ENCODE measurements around the gene ZNF768. TPM values are rescaled to one million over a fixed set of nuclear protein-coding genes. Genes with fewer than 3 reads are reported as not detected.
"Not testable (repeated sequence)": the region's sequence is repeated elsewhere in the genome, so short reads cannot be mapped to it uniquely, and the experiment has no call there.

Gene ZNF768
- total RNA-seq, 1 donor from 2014 or later, result 25.7 TPM

DNA sequence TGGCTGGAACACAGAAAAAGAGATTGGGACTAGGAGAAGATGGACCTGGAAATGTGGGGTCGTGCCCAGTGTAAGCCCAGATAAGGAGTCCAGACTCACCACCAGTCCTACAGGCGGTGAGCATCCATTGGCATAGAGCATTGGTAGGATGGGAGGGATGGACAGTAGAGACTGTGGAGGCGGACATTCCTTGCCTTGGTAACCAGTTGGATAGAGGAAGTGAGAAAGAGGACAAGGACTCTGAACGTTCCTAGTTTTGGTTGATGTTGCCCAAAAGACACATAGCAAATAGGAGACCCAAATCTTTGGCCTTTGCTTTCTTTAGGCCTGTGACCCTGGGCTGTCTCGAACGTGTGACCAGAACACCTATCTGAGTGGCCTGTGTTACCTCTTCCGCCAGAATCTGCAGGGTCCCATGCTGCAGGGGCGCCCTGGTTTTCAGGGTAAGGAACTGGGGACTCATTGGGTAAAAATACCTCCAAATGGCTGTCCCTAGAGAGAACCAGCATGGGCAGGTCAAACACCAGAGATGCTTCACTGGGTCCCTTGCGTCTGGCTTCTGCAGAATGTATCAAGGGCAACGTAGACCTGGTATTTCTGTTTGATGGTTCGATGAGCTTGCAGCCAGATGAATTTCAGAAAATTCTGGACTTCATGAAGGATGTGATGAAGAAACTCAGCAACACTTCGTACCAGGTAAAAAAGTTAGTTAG, 47.4 kb downstream of the ZNF768 start:
- no peak for FAIRE-seq

GRCh38 chr16:30477773-30478172, 48.6 kb downstream of the ZNF768 start:
- DNase-seq (ENCODE audit: low spot score in 2 of 2); FAIRE-seq: not testable (repeated sequence)

More for the DNA sequence above, 47.4 kb downstream of the ZNF768 start:
- DNase-seq (ENCODE audit: low spot score in 2 of 2), result no peak

DNA sequence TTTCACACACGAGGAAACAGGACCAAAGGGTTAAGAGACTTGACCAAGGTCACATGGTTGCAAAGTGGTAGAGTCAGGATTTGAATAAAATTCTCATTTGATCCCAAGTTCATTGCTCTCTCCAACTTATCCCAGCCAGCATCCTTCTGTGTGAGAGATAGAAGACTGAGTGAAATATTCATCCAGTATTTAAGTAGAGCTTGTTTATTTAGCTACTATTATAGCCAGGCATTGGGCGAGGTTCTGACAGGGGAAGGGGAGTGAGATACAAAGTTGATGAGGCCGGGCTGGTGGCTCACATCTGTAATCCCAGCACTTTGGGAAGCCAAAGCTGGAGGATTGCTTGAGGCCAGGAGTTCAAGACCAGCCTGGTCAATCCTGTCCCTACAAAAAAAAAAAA, 49.4 kb downstream of the ZNF768 start:
- no peak for FAIRE-seq
- DNase-seq (ENCODE audit: low spot score in 2 of 2), result no peak

GRCh38 chr16:30474684-30475083, 51.7 kb downstream of the ZNF768 start:
- no peak for DNase-seq (ENCODE audit: low spot score in 2 of 2)
- no peak for FAIRE-seq

- DNase-seq (ENCODE audit: low spot score in 2 of 2), result no peak
These were observed 52.3 kb downstream of the ZNF768 start for GRCh38 chr16:30474074-30474452.

More at GRCh38 chr16:30474074-30474452, 52.3 kb downstream of the ZNF768 start:
- FAIRE-seq, result no peak

Small RNAs within 50 kb of the gene (small RNA-seq; reads per million reads assigned to genes)
- gene MIR4518 (not detected), gene RNU7-61P (not detected)

Other genes starting within 250 kb of the ZNF768 start
- 38.7 TPM for gene CD2BP2, start 171.3 kb downstream of the ZNF768 start, total RNA-seq
- gene TBC1D10B, start 156.1 kb downstream of the ZNF768 start, total RNA-seq, result 25.3 TPM
- not detected for gene MYL11, start 151.8 kb downstream of the ZNF768 start, total RNA-seq
- gene SEPTIN1, start 144.0 kb downstream of the ZNF768 start, total RNA-seq, result not detected
- gene ZNF48, start 131.1 kb downstream of the ZNF768 start, total RNA-seq, result 39.9 TPM
- 9.0 TPM for gene ZNF771, start 119.0 kb downstream of the ZNF768 start, total RNA-seq
- gene DCTPP1, start 96.5 kb downstream of the ZNF768 start, total RNA-seq, result 28.9 TPM
- gene SEPHS2, start 80.7 kb downstream of the ZNF768 start, total RNA-seq, result 12.6 TPM
- gene ITGAL, start 53.8 kb downstream of the ZNF768 start, total RNA-seq, result 0.82 TPM
- gene ZNF747, start 8.3 kb upstream of the ZNF768 start, total RNA-seq, result 15.1 TPM
- 6.1 TPM for gene ZNF764, start 31.8 kb upstream of the ZNF768 start, total RNA-seq
- 7.3 TPM for gene ZNF688, start 45.1 kb upstream of the ZNF768 start, total RNA-seq
- 18.3 TPM for gene ZNF785, start 59.1 kb upstream of the ZNF768 start, total RNA-seq
- 9.0 TPM for gene ZNF689, start 83.8 kb upstream of the ZNF768 start, total RNA-seq
- gene PRR14, start 124.4 kb upstream of the ZNF768 start, total RNA-seq, result 7.3 TPM
- gene FBRS, start 131.9 kb upstream of the ZNF768 start, total RNA-seq, result 8.2 TPM
- gene SRCAP, start 172.6 kb upstream of the ZNF768 start, total RNA-seq, result 14.3 TPM
- 8.6 TPM for gene PHKG2, start 221.9 kb upstream of the ZNF768 start, total RNA-seq
- gene CFAP119, start 235.5 kb upstream of the ZNF768 start, total RNA-seq, result 3.3 TPM
- gene RNF40, start 235.8 kb upstream of the ZNF768 start, total RNA-seq, result 90.1 TPM

All from frontal cortex (tissue), 4 donors.